Midbrain (tissue), 1 donor: Measurements from ENCODE around the gene LUZP1.

Experiments
- DNase-seq: peaks from one replicate; lab custom pipeline; 2025; lab: John Stamatoyannopoulos, UW

Gene LUZP1

GRCh38 chr1:23152966-23153684, 15.5 kb downstream of the LUZP1 start:
- no peak for DNase-seq

- no peak for DNase-seq
These were observed 17.9 kb downstream of the LUZP1 start for GRCh38 chr1:23150742-23151141.

- DNase-seq: no peak
These were observed 18.5 kb downstream of the LUZP1 start for GRCh38 chr1:23150125-23150524.

GRCh38 chr1:23149114-23149513, 19.5 kb downstream of the LUZP1 start:
- DNase-seq: no peak

- no peak for DNase-seq
These were observed 20.6 kb downstream of the LUZP1 start for GRCh38 chr1:23148084-23148483.

- DNase-seq: no peak
These were observed 27.6 kb downstream of the LUZP1 start for GRCh38 chr1:23140940-23141596.

- DNase-seq: no peak
These were observed 33.4 kb downstream of the LUZP1 start for GRCh38 chr1:23135268-23135667.

GRCh38 chr1:23134055-23134454, 34.6 kb downstream of the LUZP1 start:
- no peak for DNase-seq

- DNase-seq: no peak
These were observed 35.1 kb downstream of the LUZP1 start for GRCh38 chr1:23133587-23133986.

- no peak for DNase-seq
These were observed 36.6 kb downstream of the LUZP1 start for GRCh38 chr1:23132033-23132432.

GRCh38 chr1:23129846-23130245, 38.8 kb downstream of the LUZP1 start:
- DNase-seq: no peak

- DNase-seq: no peak
These were observed 41.9 kb downstream of the LUZP1 start for GRCh38 chr1:23126801-23127200.

- DNase-seq: no peak
These were observed 42.5 kb downstream of the LUZP1 start for GRCh38 chr1:23126200-23126599.

GRCh38 chr1:23125489-23125888, 43.2 kb downstream of the LUZP1 start:
- DNase-seq: no peak

GRCh38 chr1:23124259-23125026, 44.2 kb downstream of the LUZP1 start:
- DNase-seq: no peak

- DNase-seq: no peak
These were observed 45.1 kb downstream of the LUZP1 start for GRCh38 chr1:23123528-23123927.

- DNase-seq: no peak
These were observed 45.9 kb downstream of the LUZP1 start for GRCh38 chr1:23122796-23123195.

GRCh38 chr1:23122023-23122748, 46.5 kb downstream of the LUZP1 start:
- peak; percentile 17 for DNase-seq

- DNase-seq: no peak
These were observed 48.3 kb downstream of the LUZP1 start for GRCh38 chr1:23120383-23120782.

- DNase-seq: no peak
These were observed 49.5 kb downstream of the LUZP1 start for GRCh38 chr1:23118957-23119792.

GRCh38 chr1:23118407-23118806, 50.2 kb downstream of the LUZP1 start:
- DNase-seq: no peak
